H1 (cell line): ENCODE measurements around the gene AASDH. TPM values are rescaled to one million over a fixed set of nuclear protein-coding genes. Genes with fewer than 3 reads are reported as not detected.

ENCODE experiments used
- ASH2L ChIP-seq: fragments of 200-600, 300-600 bp; sonication (generic); IDR thresholded peaks from one replicate; pipeline ENCODE4 v1.7.1; 2017; ENCODE audit warnings: low read length
- SP2 ChIP-seq: IDR thresholded peaks from 2 replicates; pipeline ENCODE4 v1.6.1; 2012; ENCODE audit warnings: mild to moderate bottlenecking, low read length, inconsistent platforms
- SRF ChIP-seq: IDR thresholded peaks from 2 replicates; pipeline ENCODE4 v1.6.1; 2011; ENCODE audit warnings: mild to moderate bottlenecking, low read depth, low read length, moderate library complexity
- polyA plus RNA-seq, 7 experiments: library from polyadenylated mRNA; depleted of rRNA in 3 of 7; stranded (reverse) in 5 of 7; unstranded in 2 of 7; fragments of >200 nt in 5 of 7; fragments of 200-250 nt in 2 of 7; gene quantifications; 1 replicate in 5 of 7; 2 replicates in 1 of 7; 4 replicates in 1 of 7; pipeline versions ENCODE4 v1.2.1 to v1.2.3, GENCODE V29; 2011 to 2013; ENCODE audit warnings: missing spikeins in 2 of 7, mixed read lengths in 2 of 7
- total RNA-seq: library from RNA; stranded (reverse); fragmentation: NEBNext Ultra II Directional; extraction: Animal tissue kit (Norgen Biotek cat#: 25700); gene quantifications from 2 replicates; pipeline ENCODE4 v1.2.1, GENCODE V29; 2021

Gene AASDH
- total and polyA plus RNA-seq, 2 of the 8 experiments (the other 6 are each of a cell fraction or from before 2014, with no cell fraction given), result 8.0 to 10.9 TPM

GRCh38 chr4:56315543-56315942, 71.7 kb downstream of the AASDH start (continued):
- TF ChIP-seq ASH2L, result no peak
- TF ChIP-seq SP2, result no peak
- no peak for TF ChIP-seq SRF
